GM21576 (cell line): ENCODE data around the gene ADRA2C.
"Not testable (repeated sequence)": the region's sequence is repeated elsewhere in the genome, so short reads cannot be mapped to it uniquely, and the experiment has no call there.

ENCODE experiments used
- ATAC-seq: cut with Tn5 transposase; IDR thresholded peaks from one replicate; pipeline ENCODE4 v1.9.1; 2021; ENCODE audit warnings: mild to moderate bottlenecking, moderate library complexity; ENCODE audit not compliant: unreplicated experiment

Gene ADRA2C

GRCh38 chr4:3810111-3810680 is 44.0 kb downstream of the ADRA2C start:
- ATAC-seq = no peak

- ATAC-seq = no peak
These were observed 44.8 kb downstream of the ADRA2C start for GRCh38 chr4:3810796-3811485.

GRCh38 chr4:3811621-3812020 is 45.4 kb downstream of the ADRA2C start:
- no peak for ATAC-seq

GRCh38 chr4:3812211-3812934 is 46.2 kb downstream of the ADRA2C start:
- ATAC-seq = no peak

- ATAC-seq = no peak
These were observed 47.2 kb downstream of the ADRA2C start for GRCh38 chr4:3813151-3814052.

- ATAC-seq = no peak
These were observed 47.9 kb downstream of the ADRA2C start for GRCh38 chr4:3814053-3814570.

GRCh38 chr4:3814838-3815237 is 48.7 kb downstream of the ADRA2C start:
- not testable (repeated sequence) for ATAC-seq

GRCh38 chr4:3816256-3816825 is 50.2 kb downstream of the ADRA2C start:
- no peak for ATAC-seq

GRCh38 chr4:3816983-3817960 is 51.1 kb downstream of the ADRA2C start:
- ATAC-seq = no peak
